Testis (tissue), 5 donors: ENCODE measurements around the gene CDC42SE2. TPM values are rescaled to one million over a fixed set of nuclear protein-coding genes. Genes with fewer than 3 reads are reported as not detected.

Experiments used
- DNase-seq: peaks from one replicate; pipeline ENCODE4 v3.0.0-alpha.2; 2019
- H3K27ac ChIP-seq, 2 donors: fragments of 200-600 bp; sonication (generic); one replicate each; pipeline ENCODE4 v1.5.1; 2019
- H3K27me3 ChIP-seq: fragments of 200-600 bp; sonication (generic); one replicate; pipeline ENCODE4 v1.5.1; 2019
- H3K36me3 ChIP-seq: fragments of 200-600 bp; sonication (generic); one replicate; pipeline ENCODE4 v1.5.1; 2017; ENCODE audit warnings: low read depth; ENCODE audit errors: missing control alignments
- H3K4me1 ChIP-seq: fragments of 200-600 bp; sonication (generic); one replicate; pipeline ENCODE4 v1.5.1; 2019
- H3K4me3 ChIP-seq, 2 donors: fragments of 200-600 bp; sonication (generic); one replicate each; pipeline ENCODE4 v1.5.1; 2017 to 2019
- H3K9me3 ChIP-seq: fragments of 200-600 bp; sonication (generic); one replicate; pipeline ENCODE4 v1.5.1; 2017
- POLR2A ChIP-seq: fragments of 450-650 bp; IDR thresholded peaks from one replicate; pipeline ENCODE4 v1.6.1; 2017; ENCODE audit warnings: antibody characterized with exemption, mild to moderate bottlenecking, moderate library complexity
- WGBS, 2 donors: methylation state at CpG; one replicate each; pipeline ENCODE4 v1.1.5; 2018; 5-methylcytosine and 5-hydroxymethylcytosine counted together
- intact Hi-C: fragments of 100-400 bp; cut with DNase I; formaldehyde crosslinking; loops from one replicate; pipeline ENCODE4 v1.15.1; 2023; ENCODE audit warnings: low total_unique reads
- long read RNA-seq, 2 donors: transcript quantifications; one replicate each; lab custom pipeline, GENCODE V29; 2026
- polyA plus RNA-seq: library from polyadenylated mRNA; stranded (reverse); fragments of 350-450 nt; fragmentation: Illumina TruSeq; extraction: RNeasy Lipid Tissue Mini Kit (QIAGEN cat#74804); gene quantifications from one replicate; pipeline ENCODE4 v1.2.3, GENCODE V29; 2014; ENCODE audit warnings: low read depth, low replicate concordance; ENCODE audit not compliant: insufficient read depth
- total RNA-seq, 2 donors: library from RNA; depleted of rRNA; stranded (reverse); fragments of >200 nt; gene quantifications; one replicate each; pipeline ENCODE4 v1.2.3, GENCODE V29; 2016
- TF ChIP-seq, protein P1 (sequence below), 3 experiments: fragments of 450-650 bp in 2 of 3; fragments of 200-600 bp in 1 of 3; sonication (generic) in 1 of 3; IDR thresholded peaks; one replicate each; pipeline ENCODE4 v1.5.1; 2016 to 2019; ENCODE audit warnings: antibody characterized with exemption in 3 of 3, mild to moderate bottlenecking in 2 of 3, moderate library complexity in 1 of 3

CDC42SE2 gene, protein sequence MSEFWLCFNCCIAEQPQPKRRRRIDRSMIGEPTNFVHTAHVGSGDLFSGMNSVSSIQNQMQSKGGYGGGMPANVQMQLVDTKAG
- total RNA-seq (10 to 100 TPM; 67.1 to 72.8 TPM), polyA plus RNA-seq (57.6 TPM)
- long read RNA-seq, donor 1, partial matches to known transcripts = 8 of 23 reads
- long read RNA-seq, donor 1, other reads (novel, unspliced or antisense) = 12 of 23 reads
- long read RNA-seq, donor 2, partial matches to known transcripts = 5 of 18 reads
- long read RNA-seq, donor 2, other reads (novel, unspliced or antisense) = 8 of 18 reads

DNA sequence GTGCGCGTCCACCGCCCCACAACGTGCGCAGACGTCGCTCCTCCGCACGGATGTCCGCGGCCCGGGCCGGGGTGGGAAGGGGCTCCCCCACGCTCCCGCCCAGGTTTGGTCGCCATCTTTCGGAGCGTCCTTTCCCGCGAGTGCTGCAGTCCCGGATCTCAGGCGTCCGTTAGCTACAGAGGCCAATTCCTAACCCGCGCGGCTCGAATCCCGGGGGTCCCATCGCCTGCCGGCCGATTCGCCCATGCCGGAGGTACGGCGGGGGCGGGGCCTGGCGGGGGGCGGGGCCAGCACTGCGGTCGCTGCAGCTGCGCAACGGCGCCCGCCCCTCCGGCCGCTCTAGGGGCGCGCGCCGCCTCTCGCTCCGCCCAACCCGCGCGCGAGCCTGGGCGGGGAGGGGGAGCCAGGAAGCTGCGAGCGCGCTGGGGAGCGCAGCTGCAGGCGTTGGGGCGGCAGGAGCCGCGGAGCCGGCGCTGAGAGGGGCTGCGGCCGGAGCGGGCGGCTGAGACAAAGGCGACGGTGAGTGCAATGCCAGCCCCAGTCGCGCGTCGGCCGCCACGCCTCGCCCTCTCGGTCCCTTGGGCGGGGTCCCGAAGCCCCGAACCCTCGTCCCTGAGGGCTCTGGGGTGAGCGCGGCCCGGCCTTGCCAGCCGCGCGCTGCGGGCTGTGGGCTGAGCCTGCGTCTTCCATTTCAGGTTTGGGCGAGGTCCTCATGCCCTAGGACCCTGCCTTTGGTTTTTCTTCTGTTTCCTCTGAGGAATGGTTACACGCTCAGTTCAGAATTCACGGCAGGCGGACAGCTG lies at the start of gene CDC42SE2:
Gene CDC42SE2, plus strand, starts transcription at position 406 of the 803 bp plus-strand sequence. CDS start 95,441 bp downstream, outside the sequence.
- WGBS, 2 donors = 0% methylated on average over 15 to 65 of the region's 97 CpGs
- no peaks in the 10 kb centered on the region for H3K36me3 ChIP-seq
- DNase-seq = peak; percentile 89
- H3K27ac ChIP-seq = peak within 1 kb of the TSS; percentile 95
- intact Hi-C loops = loop anchor here (10.0 kb wide), 1 partner anchor 99 kb away; the partner anchor contains the start of gene HINT1
- H3K27me3 ChIP-seq = no peaks in the 10 kb centered on the region
- H3K4me1 ChIP-seq = peaks cover 14% of the 10 kb centered on the region
- no peaks in the 10 kb centered on the region for H3K9me3 ChIP-seq
- TF ChIP-seq, protein P1, sequence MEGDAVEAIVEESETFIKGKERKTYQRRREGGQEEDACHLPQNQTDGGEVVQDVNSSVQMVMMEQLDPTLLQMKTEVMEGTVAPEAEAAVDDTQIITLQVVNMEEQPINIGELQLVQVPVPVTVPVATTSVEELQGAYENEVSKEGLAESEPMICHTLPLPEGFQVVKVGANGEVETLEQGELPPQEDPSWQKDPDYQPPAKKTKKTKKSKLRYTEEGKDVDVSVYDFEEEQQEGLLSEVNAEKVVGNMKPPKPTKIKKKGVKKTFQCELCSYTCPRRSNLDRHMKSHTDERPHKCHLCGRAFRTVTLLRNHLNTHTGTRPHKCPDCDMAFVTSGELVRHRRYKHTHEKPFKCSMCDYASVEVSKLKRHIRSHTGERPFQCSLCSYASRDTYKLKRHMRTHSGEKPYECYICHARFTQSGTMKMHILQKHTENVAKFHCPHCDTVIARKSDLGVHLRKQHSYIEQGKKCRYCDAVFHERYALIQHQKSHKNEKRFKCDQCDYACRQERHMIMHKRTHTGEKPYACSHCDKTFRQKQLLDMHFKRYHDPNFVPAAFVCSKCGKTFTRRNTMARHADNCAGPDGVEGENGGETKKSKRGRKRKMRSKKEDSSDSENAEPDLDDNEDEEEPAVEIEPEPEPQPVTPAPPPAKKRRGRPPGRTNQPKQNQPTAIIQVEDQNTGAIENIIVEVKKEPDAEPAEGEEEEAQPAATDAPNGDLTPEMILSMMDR (IDR thresholded peaks at IDR 0.05) = no peak
- TF ChIP-seq POLR2A = peak; percentile 61
- peak within 1 kb of the TSS; percentile 95 to 96 for H3K4me3 ChIP-seq

DNA sequence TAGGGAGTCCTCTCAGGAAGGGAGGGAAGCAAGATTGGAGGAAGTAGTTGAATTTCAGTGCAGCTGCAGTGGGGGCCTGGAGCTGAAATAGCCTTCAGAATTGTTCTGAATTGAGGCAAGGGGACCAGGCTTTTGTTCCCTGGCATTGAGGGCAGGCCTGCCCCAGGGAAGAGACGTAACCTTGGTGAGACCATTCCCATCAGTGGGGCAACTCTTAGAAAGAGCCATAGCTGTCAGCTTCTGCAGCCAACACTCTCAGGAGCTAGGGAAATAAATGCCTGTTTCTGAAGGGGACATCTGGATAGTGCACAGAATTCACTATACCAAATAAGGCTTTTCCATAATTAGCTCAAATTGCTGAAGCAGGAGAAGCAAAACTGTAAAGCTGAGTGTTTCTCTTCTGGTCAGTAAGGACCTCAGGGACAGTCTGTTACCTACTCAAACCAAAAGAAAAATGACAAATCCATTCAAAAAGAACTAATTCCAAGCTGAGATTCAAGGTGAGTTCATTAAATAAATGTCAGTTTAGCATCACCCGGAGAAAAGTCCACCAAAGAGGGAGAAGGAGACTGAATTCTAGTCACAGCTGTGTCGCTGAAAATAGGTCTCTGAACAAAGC lies 49.1 kb upstream of the CDC42SE2 start:
- H3K27ac ChIP-seq = no peak overlapping the region
- intact Hi-C loops = no loop called here
- peaks cover 8% of the 10 kb centered on the region for H3K4me1 ChIP-seq
- TF ChIP-seq, protein P1 (IDR thresholded peaks at IDR 0.05) = no peak
- no peak for TF ChIP-seq POLR2A
- 53 to 68% methylated on average over 3 of the region's 3 CpGs for WGBS, 2 donors
- no peaks in the 10 kb centered on the region for H3K27me3 ChIP-seq
- no peaks in the 10 kb centered on the region for H3K36me3 ChIP-seq
- no peaks in the 10 kb centered on the region for H3K9me3 ChIP-seq
- no peak overlapping the region for H3K4me3 ChIP-seq
- no peak for DNase-seq

DNA sequence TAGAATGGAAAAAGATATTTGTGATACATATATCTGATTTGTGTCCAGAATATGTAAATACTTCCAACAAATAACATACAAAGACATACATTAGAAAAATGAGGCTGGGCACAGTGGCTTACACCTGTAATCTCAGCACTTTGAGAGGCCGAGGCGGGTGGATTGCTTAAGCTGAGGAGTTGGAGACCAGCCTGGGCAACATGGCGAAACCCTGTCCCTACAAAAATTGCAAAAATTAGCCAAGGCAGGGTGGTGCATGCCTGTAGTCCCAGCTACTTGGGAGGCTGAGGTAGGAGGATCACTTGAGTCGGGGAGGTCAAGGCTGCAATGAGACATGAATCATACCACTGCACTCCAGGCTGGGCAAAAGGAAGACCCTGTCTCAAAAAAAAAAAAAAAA lies 46.1 kb upstream of the CDC42SE2 start:
- no peak overlapping the region for H3K27ac ChIP-seq
- no peaks in the 10 kb centered on the region for H3K27me3 ChIP-seq
- TF ChIP-seq POLR2A = no peak
- TF ChIP-seq, protein P1 (IDR thresholded peaks at IDR 0.05) = no peak
- 97 to 98% methylated on average over 4 of the region's 4 CpGs for WGBS, 2 donors
- no peak for DNase-seq
- no peak overlapping the region for H3K4me3 ChIP-seq
- intact Hi-C loops = no loop called here
- H3K9me3 ChIP-seq = no peaks in the 10 kb centered on the region
- no peaks in the 10 kb centered on the region for H3K36me3 ChIP-seq
- peaks cover 8% of the 10 kb centered on the region for H3K4me1 ChIP-seq

DNA sequence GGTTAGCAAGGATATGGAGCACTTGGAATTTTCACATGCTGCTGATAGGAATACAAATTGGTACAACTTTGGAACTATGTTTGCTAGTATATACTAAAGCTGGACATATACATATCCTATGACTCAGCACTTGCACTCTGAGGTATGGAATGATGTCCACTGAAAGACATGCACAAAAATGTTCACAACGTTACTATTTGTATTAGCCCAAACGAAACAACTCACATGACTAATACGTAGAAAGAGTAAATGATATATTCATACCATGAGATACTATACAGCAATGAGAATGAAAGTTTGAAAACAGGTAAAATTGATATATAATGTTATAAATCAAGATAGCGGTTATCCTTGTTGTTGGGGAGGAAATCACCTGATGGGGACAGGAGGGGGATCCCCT lies 45.5 kb upstream of the CDC42SE2 start:
- intact Hi-C loops = no loop called here
- WGBS, 2 donors = 82 to 88% methylated on average over 4 of the region's 4 CpGs
- H3K27me3 ChIP-seq = no peaks in the 10 kb centered on the region
- DNase-seq = no peak
- no peaks in the 10 kb centered on the region for H3K9me3 ChIP-seq
- H3K4me1 ChIP-seq = peaks cover 8% of the 10 kb centered on the region
- H3K27ac ChIP-seq = no peak overlapping the region
- H3K36me3 ChIP-seq = no peaks in the 10 kb centered on the region
- no peak overlapping the region for H3K4me3 ChIP-seq
- TF ChIP-seq, protein P1 (IDR thresholded peaks at IDR 0.05) = no peak
- TF ChIP-seq POLR2A = no peak
